ENCODE results near the gene FMN2. TPM values are rescaled to one million over a fixed set of nuclear protein-coding genes. Genes with fewer than 3 reads are reported as not detected.
"Not testable (repeated sequence)": the region's sequence is repeated elsewhere in the genome, so short reads cannot be mapped to it uniquely, and the experiment has no call there.

FMN2 gene
- total RNA-seq, 3 donors from 2014 or later (not counting 1 experiment from before 2014, with no cell fraction given) = not detected

DNA sequence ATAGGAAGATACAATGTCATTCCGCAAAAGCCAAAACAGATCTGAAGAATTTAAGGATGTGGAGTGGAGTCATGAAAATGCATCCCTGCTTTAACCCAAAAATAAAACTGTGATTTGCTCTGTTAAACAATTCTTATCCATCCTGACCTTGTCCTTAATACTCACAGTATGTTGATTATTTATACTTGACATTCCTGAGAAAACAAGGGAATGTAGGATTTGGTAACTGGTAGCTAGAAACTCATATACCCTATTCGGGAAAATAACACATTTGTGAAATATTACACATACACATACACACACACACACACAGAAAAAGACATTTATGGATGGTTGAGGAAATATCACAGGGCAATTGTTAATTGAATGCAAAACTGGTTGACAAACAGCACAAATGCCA is 80.2 kb downstream of the FMN2 start:
- Histone ChIP-seq H3K9me3 (ENCODE audit: control insufficient read depth, insufficient read depth, low read length) (no peaks in the 10 kb centered on the region), H3K27me3 (ENCODE audit: control insufficient read depth, insufficient read depth, low read length) (no peaks in the 10 kb centered on the region), H3K4me1 (ENCODE audit: control insufficient read depth, insufficient read depth, low read length) (no peaks in the 10 kb centered on the region), H3K36me3 (ENCODE audit: control insufficient read depth, insufficient read depth, low read length) (no peaks in the 10 kb centered on the region), H3K4me3 (ENCODE audit: low read length) (no peak overlapping the region), H3K27ac (ENCODE audit: low read length) (no peak overlapping the region)
- H3K27ac Mint-ChIP-seq = no peak overlapping the region
- no peaks in the 10 kb centered on the region for H3K36me3 Mint-ChIP-seq
- H3K4me3 Mint-ChIP-seq = no peak overlapping the region
- H3K27me3 Mint-ChIP-seq (ENCODE audit: low read depth in 2 of 2) = no peaks in the 10 kb centered on the region
- H3K4me1 Mint-ChIP-seq = no peaks in the 10 kb centered on the region
- DNase-seq = no peak
- no peak for ATAC-seq
- H3K9me3 Mint-ChIP-seq = no peaks in the 10 kb centered on the region
- intact Hi-C loops (cut with micrococcal nuclease) = no loop called here
- WGBS (ENCODE audit: insufficient coverage) = no CpG with 5 or more reads among the region's 2 CpGs
- TF ChIP-seq, protein P1, sequence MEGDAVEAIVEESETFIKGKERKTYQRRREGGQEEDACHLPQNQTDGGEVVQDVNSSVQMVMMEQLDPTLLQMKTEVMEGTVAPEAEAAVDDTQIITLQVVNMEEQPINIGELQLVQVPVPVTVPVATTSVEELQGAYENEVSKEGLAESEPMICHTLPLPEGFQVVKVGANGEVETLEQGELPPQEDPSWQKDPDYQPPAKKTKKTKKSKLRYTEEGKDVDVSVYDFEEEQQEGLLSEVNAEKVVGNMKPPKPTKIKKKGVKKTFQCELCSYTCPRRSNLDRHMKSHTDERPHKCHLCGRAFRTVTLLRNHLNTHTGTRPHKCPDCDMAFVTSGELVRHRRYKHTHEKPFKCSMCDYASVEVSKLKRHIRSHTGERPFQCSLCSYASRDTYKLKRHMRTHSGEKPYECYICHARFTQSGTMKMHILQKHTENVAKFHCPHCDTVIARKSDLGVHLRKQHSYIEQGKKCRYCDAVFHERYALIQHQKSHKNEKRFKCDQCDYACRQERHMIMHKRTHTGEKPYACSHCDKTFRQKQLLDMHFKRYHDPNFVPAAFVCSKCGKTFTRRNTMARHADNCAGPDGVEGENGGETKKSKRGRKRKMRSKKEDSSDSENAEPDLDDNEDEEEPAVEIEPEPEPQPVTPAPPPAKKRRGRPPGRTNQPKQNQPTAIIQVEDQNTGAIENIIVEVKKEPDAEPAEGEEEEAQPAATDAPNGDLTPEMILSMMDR (IDR thresholded peaks at IDR 0.05) = no peak

GRCh38 chr1:240173836-240174235 is 82.2 kb downstream of the FMN2 start:
- H3K27me3 Mint-ChIP-seq (ENCODE audit: low read depth in 2 of 2) = no peaks in the 10 kb centered on the region
- no peaks in the 10 kb centered on the region for H3K9me3 Mint-ChIP-seq
- H3K36me3 Mint-ChIP-seq = no peaks in the 10 kb centered on the region
- Histone ChIP-seq H3K4me3 (ENCODE audit: low read length) (no peak overlapping the region), H3K36me3 (ENCODE audit: control insufficient read depth, insufficient read depth, low read length) (no peaks in the 10 kb centered on the region), H3K4me1 (ENCODE audit: control insufficient read depth, insufficient read depth, low read length) (no peaks in the 10 kb centered on the region), H3K9me3 (ENCODE audit: control insufficient read depth, insufficient read depth, low read length) (no peaks in the 10 kb centered on the region), H3K27me3 (ENCODE audit: control insufficient read depth, insufficient read depth, low read length) (no peaks in the 10 kb centered on the region), H3K27ac (ENCODE audit: low read length) (no peak overlapping the region)
- H3K27ac Mint-ChIP-seq = no peak overlapping the region
- intact Hi-C loops (cut with micrococcal nuclease) = no loop called here
- no peak overlapping the region for H3K4me3 Mint-ChIP-seq
- WGBS (ENCODE audit: insufficient coverage) = 78% methylated on average over 1 of the region's 1 CpG
- no peak for ATAC-seq
- DNase-seq = no peak
- H3K4me1 Mint-ChIP-seq = no peaks in the 10 kb centered on the region
- TF ChIP-seq, protein P1 (IDR thresholded peaks at IDR 0.05) = no peak

- WGBS (ENCODE audit: insufficient coverage) = 93% methylated on average over 4 of the region's 4 CpGs
- Mint-ChIP-seq H3K27ac (no peak overlapping the region), H3K27me3 (ENCODE audit: low read depth in 2 of 2) (peaks cover 0 to 7% of the 10 kb centered on the region in 2 donors), H3K4me3 (no peak overlapping the region), H3K9me3 (no peaks in the 10 kb centered on the region), H3K4me1 (no peaks in the 10 kb centered on the region), H3K36me3 (no peaks in the 10 kb centered on the region)
- ATAC-seq (no peak), DNase-seq (no peak)
- intact Hi-C loops (cut with micrococcal nuclease) = no loop called here
- Histone ChIP-seq H3K27ac (ENCODE audit: low read length) (no peak overlapping the region), H3K4me1 (ENCODE audit: control insufficient read depth, insufficient read depth, low read length) (no peaks in the 10 kb centered on the region), H3K4me3 (ENCODE audit: low read length) (no peak overlapping the region), H3K9me3 (ENCODE audit: control insufficient read depth, insufficient read depth, low read length) (no peaks in the 10 kb centered on the region), H3K27me3 (ENCODE audit: control insufficient read depth, insufficient read depth, low read length) (no peaks in the 10 kb centered on the region), H3K36me3 (ENCODE audit: control insufficient read depth, insufficient read depth, low read length) (no peaks in the 10 kb centered on the region)
- TF ChIP-seq, protein P1 (IDR thresholded peaks at IDR 0.05) = no peak
These were observed 83.1 kb downstream of the FMN2 start for GRCh38 chr1:240174734-240175133.

DNA sequence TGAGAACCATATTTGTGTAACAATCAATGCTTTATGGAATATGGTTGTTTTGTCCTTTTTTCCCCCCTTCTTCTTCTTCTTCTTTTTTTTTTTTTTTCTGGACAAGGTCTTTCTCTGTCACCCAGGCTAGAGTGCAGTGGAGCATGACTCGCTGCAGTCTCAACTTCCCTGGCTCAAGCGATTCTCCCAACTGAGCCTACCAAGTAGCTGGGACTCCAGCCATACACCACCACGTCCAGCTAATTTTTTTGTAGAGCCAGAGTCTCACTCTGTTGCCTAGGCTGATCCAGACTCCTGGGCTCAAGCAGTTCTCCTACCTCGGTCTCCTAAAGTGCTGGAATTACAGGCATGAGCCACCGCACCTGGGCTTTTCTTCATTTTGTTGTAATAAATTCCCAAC is 86.7 kb downstream of the FMN2 start:
- H3K9me3 Mint-ChIP-seq = no peaks in the 10 kb centered on the region
- H3K36me3 Mint-ChIP-seq = no peaks in the 10 kb centered on the region
- intact Hi-C loops (cut with micrococcal nuclease) = no loop called here
- H3K9me3 ChIP-seq (ENCODE audit: control insufficient read depth, insufficient read depth, low read length) = no peaks in the 10 kb centered on the region
- H3K36me3 ChIP-seq (ENCODE audit: control insufficient read depth, insufficient read depth, low read length) = no peaks in the 10 kb centered on the region
- H3K27ac Mint-ChIP-seq = no peak overlapping the region
- no peak overlapping the region for H3K4me3 ChIP-seq (ENCODE audit: low read length)
- H3K4me1 ChIP-seq (ENCODE audit: control insufficient read depth, insufficient read depth, low read length) = no peaks in the 10 kb centered on the region
- WGBS (ENCODE audit: insufficient coverage) = 83% methylated on average over 4 of the region's 5 CpGs
- H3K4me1 Mint-ChIP-seq = no peaks in the 10 kb centered on the region
- H3K27me3 ChIP-seq (ENCODE audit: control insufficient read depth, insufficient read depth, low read length) = no peaks in the 10 kb centered on the region
- no peak overlapping the region for H3K27ac ChIP-seq (ENCODE audit: low read length)
- no peak overlapping the region for H3K4me3 Mint-ChIP-seq
- no peak for ATAC-seq
- peaks cover 0 to 21% of the 10 kb centered on the region in 2 donors for H3K27me3 Mint-ChIP-seq (ENCODE audit: low read depth in 2 of 2)
- DNase-seq = no peak
- TF ChIP-seq, protein P1 (IDR thresholded peaks at IDR 0.05) = no peak

DNA sequence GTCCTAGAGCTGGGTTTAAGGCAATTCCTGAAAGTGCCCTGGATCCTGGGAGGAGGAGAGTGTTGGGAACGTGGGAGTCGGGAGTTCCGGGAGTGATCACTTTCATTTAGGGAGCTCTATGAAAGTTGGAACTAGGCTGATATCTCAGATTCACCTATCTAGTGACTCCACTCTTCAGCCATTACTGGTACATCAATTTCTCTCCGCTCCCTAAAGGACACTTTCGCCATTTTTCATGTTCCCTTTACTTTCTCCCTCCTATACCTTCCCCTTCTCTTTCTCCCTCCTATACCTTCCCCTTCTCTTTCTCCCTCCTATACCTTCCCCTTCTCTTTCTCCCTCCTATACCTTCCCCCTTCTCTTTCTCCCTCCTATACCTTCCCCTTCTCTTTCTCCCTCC is 93.0 kb downstream of the FMN2 start:
- H3K4me3 ChIP-seq (ENCODE audit: low read length); H3K36me3 ChIP-seq (ENCODE audit: control insufficient read depth, insufficient read depth, low read length); H3K36me3 Mint-ChIP-seq; H3K4me3 Mint-ChIP-seq; H3K4me1 ChIP-seq (ENCODE audit: control insufficient read depth, insufficient read depth, low read length); DNase-seq; H3K9me3 ChIP-seq (ENCODE audit: control insufficient read depth, insufficient read depth, low read length); ATAC-seq; H3K9me3 Mint-ChIP-seq; H3K27me3 ChIP-seq (ENCODE audit: control insufficient read depth, insufficient read depth, low read length); H3K27ac Mint-ChIP-seq; H3K4me1 Mint-ChIP-seq; H3K27ac ChIP-seq (ENCODE audit: low read length): not testable (repeated sequence)
- peaks cover 13 to 41% of the 10 kb centered on the region in 2 donors for H3K27me3 Mint-ChIP-seq (ENCODE audit: low read depth in 2 of 2)
- 88% methylated on average over 5 of the region's 5 CpGs for WGBS (ENCODE audit: insufficient coverage)
- intact Hi-C loops (cut with micrococcal nuclease) = loop anchor here (10.0 kb wide), 1 partner anchor 160 kb away; no protein-coding TSS in a partner anchor
